GM19043 (cell line): ENCODE results near the gene LSG1.
A peak's percentile ranks its signal among the peaks of the same experiment; 100 is the strongest.

Experiments
- ATAC-seq: cut with Tn5 transposase; IDR thresholded peaks from one replicate; pipeline ENCODE4 v1.9.1; 2021; ENCODE audit warnings: low read depth; ENCODE audit not compliant: unreplicated experiment

LSG1 gene

DNA sequence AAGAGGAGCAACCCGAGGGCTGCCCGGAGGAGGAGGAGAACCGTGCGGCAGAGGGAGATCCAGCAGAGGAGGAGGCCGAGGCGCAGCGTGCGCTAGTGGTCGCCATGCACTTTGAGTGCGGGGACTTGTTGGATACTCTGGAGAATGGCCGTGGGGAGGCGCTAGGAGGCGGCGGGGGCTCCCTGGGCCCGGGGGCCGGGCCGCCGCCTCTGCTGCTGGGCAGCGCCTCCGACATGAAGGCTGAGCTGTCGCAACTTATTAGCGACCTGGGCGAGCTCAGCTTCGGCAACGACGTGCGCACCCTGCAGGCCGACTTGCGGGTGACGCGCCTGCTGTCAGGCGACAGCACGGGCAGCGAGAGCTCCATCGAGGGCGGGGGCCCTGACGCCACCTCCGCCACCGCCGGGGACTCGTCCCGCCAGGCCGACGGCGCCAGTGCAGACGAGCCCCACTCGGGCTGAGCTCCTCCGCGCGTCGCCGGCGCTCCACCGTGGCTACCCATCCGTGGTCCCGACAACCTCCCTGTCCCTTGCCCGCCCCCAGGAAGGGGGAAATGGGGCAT lies 15.7 kb upstream of the LSG1 start:
- ATAC-seq, result no peak

DNA sequence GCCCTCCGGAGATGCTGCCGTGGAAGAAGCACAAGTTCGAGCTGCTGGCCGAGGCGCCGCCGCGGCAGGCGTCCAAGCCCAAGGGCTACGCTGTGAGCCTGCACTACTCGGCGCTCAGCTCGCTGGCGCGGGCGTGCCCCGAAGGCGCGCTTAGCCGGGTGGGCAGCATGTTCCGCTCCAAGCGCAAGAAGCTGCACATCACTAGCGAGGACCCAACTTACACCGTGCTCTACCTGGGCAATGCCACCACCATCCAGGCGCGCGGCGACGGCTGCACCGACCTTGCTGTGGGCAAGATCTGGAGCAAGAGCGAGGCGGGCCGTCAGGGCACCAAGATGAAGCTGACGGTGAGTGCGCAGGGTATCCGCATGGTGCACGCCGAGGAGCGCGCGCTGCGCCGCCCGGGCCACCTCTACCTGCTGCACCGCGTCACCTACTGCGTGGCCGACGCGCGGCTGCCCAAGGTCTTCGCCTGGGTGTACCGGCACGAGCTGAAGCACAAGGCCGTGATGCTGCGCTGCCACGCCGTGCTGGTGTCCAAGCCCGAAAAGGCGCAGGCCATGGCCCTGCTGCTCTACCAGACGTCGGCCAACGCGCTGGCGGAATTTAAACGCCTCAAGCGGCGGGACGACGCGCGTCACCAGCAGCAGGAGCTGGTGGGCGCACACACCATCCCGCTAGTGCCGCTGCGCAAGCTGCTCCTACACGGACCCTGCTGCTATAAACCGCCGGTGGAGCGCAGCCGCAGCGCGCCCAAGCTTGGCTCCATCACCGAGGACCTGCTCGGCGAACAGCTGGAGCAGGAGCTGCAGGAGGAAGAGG lies 15.0 kb upstream of the LSG1 start:
- ATAC-seq, result no peak

DNA sequence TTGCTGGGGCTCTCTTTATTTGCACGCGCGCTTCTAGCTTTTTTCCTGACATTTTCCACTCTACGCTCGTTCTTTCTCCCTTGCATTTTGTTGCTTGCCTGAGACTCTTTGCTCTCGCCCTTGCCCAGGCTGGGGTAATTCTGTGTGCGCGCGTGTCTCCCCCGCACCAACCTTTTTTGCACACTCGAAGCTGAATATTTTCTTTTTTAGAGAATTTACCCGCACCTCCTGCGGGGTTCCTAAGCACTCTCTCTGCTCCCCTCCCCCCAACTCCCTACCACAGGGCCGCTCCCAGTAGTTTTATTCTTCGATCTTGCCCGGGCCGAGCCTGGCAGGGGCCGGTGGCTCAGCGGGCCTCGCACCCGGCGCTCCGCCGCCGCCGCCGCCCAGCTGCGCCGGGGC lies 14.4 kb upstream of the LSG1 start:
- ATAC-seq, result no peak

DNA sequence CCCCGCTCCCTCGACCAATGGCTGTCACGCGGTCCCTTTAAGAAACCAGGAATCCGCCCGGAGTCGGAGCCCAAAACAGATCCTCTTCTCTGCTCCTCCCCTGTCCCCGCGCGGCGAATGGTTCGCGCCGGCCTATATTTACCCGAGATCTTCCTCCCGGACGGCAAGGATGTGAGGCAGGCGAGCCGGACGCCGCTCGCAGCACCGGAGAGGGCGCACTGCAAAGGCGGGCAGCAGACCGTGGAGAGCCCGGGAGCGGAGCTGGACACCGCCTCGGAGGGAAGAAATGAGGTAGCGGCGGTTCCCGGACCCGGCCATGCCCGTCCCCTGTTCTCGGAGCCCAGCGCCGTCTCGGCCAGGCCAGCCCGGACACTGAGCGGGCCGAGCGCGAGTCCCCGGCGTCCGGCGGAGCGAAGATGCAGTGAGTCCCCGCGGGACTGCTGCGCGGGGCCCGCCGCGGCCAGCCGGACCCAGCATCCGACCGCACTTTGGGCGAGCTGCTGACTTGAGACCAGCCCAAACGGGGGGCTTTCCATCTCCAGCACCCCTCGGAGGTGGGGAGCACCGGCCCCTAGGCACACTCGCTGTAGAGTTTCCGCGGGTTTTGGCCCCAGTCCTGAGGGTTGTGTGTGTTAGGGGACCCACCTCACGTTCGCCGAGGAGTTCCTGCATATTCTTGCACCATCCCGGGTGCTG lies 13.9 kb upstream of the LSG1 start, which contains the start of gene FAM43A:
Gene FAM43A, plus strand, starts transcription at position 166 of the 696 bp plus-strand sequence. CDS start 944 bp downstream, outside the sequence.
- no peak for ATAC-seq

DNA sequence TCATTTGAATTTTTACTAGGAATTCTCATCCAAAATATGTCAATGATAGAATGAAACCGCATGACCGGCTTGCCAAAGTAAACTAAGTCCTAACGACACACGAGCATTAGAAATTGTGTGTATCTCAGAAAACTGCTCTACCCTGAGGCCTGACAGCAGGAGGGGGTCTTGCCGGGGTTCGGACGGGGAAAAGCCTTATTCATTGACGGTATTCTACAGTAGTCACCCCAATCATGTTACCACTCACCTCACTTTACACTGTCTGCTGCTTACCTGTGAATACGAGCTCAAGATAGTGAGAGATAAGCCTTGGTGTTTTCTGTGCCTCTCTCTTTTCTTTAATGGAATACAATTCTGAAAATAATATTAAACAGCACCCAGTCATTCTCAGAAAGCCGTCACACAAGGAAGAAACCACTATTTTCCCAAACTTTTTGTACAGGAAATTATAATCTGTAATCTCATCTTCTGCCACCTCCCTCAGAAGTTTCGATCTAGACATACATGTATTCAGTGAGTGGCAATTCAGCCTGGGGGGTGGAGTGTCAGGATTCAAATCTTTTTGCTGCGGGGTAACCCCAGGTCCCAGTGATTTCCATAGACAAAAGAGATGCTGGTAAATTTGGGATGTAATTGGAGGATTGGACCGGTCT lies 13.2 kb upstream of the LSG1 start:
- no peak for ATAC-seq

DNA sequence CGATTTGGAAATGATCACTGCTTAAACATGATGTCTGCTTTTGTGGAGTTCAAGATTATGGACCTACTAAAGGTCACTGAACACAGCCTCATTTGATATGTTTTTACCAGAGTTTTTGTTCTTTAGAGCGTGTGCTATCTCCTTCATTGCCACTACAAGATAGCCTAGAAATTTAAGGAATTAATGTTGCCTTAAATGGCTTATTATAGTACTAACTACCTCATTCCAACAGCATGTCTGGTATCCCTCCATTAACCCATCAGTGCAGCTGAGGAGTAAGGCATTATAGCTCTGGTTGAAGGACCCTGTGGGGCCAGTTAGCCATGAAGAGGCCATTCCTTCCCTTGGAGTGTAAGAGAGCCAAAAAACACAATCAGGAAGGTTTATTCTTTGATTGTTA lies 11.4 kb upstream of the LSG1 start:
- ATAC-seq, result no peak

DNA sequence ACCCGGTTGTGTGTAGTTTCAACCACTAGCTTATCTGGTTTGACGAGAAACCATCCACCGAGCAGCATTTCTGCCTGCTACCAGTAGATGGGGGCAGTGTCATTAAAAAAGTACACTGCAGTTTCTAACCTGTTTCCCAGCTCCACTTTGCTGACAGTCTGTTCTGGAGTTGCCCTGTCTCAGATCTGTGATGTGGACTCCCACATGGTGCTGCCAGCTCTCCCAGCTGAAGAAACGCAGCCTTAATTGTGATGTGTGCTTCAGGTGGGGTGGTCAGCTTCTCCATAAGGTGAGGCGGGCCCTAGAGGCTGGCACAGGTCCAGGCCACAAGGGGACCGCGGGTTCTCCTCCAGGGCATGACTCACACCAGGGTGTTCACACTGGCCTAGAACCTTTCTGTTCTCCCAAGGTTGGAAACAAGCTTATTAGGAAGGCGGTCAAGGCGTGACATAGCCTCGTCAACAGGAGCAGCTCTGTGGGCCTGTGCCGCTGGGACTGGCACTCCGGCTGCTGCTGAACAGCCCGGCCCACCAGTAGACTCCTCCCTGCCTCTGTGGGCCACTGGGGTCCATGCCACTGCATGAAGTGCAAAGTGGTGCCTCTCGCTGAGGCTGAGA lies 10.8 kb upstream of the LSG1 start:
- ATAC-seq, result no peak

DNA sequence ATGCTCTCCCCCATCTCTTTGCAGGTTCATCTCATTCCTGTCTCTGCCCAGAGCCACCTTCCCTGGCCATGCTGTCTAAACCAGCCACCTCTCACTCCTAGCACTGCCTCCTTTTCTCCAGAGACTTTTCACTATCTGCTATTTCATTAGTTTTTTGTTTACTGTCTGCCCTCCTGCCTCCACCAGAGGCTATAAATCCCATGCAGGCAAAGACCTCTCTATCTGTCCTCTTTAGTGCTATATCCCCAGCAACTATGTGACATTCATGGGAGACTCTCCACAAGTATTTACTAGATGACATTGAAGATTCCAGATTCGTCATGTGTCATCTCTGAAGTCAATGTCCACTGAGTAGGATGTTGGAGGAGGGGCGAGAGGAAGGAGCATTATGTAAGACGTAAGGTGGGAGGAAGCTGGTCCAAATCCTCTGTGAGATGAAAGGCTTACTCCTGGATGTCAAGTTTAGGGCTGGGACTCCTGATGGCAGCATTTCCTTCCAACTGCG lies 10.2 kb upstream of the LSG1 start:
- ATAC-seq, result no peak

DNA sequence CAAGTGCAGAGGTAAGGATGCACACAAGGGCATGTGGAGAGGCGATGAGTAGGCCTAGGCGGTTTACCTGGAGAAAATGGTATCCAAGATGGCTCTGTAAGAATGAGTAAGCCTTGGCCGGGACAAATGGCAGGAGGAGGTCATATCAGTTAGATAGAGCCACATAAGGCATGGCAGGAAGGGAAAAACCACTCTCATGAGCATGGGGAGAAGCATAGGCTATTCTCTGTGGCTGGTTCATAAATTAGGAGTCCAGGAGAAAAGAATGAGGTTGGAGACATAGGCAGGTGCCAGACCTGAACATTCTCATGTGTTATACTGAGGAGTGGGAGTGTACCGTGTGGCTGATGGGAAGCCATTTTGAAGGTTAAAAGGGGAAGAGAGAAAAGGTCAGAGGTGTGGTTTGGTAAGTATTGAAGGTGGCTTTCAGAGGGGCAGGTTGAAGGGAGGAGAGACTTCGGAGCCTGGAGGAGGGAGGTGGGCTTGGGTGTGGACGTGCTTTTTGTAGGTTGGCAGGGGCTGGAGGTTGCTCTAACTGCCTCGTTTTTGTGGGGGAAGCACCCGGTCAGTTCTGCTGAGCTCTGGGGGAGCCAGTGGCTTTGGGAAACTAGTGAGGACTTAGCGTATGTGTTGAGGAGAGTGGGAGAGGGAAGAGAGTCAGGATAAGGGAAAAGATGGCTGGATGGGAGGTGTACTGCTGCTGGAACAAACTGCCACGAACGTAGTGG lies 9.1 kb upstream of the LSG1 start:
- ATAC-seq, result no peak

DNA sequence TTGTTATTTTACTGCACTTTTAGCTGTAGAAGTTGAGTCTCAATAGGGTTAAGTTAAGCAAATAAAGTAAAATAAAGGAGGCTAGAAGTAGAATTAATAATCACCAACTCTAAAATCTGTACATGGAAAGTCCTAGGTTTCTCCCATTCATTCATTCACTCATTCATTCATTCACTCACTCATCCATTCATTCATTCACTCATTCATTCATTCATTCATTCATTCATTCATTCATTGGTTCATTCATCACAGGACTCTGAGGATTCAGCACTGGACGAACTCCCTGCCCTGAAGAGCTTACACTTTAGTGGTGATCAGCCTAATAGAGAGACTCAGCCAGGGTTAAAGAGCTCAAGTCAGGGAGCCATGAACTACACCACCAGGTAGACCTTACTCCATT lies 4.5 kb upstream of the LSG1 start:
- ATAC-seq, result no peak

DNA sequence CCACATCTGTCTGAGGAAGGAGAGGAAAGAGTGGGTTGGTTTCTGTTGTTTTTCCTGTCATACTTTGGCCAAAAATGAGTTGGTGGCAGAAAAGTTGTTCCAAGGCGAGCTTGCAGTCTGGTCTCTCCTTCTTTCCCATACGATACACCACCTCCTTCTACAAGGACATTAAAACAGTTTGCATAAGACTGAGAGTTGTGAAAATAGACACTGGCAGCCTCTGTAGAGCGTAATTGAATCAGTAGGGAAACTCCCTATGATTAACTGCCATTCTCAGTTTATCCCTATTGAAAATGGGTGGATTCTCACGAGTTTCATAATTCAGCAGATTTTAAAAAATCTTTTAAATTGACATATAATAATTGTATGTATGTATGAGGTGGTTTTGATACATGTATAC lies 3.7 kb upstream of the LSG1 start:
- ATAC-seq, result no peak

DNA sequence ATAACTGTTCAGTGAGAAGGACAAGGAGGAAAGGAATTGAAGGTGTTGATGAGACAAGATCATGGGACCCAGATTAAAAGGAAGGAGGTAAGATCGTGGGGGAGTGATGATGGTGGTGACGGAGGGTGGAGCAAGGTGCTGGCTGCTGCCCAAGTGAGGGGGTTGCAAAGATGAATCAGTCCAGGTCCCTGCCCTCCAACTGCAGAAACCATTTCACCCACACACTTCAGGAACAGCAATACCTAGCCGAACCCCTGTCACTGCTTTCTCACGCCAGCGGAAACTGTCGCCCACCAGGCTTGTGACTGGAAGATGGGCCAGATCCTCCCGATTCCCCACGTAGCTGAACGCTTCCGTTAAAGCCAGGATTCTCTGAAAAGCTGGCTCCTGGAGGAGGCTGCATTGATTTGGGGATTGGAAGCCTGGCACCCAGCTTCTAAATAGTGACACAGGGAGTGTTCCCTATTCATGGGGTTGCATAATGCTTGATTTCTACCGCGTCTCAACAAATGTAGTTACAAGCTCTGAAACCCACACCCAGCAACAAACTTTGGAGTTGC lies 3.2 kb upstream of the LSG1 start:
- ATAC-seq, result no peak

DNA sequence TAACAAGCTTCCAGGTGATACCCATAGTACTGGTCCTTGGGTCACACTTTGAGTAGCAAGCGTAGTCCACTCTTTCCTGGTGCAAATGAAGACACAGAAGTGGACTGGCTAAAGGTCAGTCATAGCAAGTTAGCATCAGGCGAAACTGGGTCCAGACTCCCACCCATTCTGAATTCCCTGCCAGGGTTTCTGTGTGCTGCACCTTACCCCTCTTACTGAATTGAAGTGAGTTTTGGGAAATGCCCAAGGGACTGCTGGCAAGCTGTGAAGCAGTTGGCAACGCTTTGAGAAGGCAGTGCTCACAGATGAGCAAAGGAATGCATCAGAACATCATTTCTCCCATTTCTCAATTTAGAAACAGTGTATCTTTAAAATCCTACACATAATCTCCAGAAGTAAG lies 1.8 kb upstream of the LSG1 start:
- ATAC-seq, result no peak

DNA sequence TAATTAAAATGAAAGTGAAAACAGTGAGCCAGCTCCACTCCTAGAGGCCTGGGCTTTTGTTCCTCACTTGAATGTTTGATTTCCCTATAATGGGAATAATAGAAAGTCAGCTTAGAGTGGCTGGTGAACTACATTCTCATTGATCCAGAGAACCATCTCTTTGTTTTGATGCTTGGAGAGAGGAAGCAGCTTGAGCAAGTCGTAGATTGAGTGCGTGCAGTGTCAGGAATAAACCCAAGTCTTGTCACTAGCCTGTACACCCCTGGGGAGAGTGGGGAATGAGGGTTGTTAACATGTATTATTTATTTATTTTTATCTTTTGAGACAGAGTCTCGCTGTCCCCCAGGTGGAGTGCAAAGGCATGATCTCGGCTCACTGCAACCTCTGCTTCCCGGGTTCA lies 885 bp upstream of the LSG1 start:
- no peak for ATAC-seq

DNA sequence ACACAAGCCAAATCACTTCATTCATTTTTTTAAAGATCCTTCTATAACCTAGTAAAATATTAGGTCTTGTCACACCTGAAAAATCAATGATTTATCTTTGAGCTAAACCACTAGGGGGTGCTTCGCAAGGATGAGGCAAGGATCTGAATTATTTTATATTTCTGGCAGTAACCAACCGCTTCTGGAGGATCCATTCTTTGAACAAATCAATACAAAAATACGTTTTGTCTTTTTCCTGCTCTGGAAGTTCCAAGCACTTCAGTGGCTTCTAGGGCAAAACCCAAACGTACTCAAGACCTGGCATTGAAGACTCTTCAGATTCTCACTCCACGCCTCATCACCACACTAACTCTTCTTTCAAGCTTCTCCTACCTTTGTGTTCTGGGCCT lies 486 bp downstream of the LSG1 start:
- ATAC-seq, result peak; percentile 9

DNA sequence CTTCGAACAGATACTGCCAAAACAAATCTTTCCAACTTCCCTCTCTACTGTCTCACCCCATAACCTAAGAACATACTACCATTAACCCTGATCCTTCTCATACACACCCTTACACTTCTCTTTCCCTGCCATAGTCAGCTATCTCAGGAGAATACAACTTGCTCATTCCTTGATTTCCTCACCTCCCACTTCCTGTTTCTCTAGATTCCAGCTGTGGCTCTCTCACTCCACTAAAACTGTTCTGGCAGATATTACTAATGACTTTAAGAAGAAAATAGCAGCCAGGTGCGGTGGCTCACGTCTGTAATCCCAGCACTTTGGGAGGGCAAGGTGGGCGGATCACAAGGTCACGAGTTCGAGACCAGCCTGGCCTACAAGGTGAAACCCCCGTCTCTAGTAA lies 4.6 kb downstream of the LSG1 start:
- no peak for ATAC-seq

DNA sequence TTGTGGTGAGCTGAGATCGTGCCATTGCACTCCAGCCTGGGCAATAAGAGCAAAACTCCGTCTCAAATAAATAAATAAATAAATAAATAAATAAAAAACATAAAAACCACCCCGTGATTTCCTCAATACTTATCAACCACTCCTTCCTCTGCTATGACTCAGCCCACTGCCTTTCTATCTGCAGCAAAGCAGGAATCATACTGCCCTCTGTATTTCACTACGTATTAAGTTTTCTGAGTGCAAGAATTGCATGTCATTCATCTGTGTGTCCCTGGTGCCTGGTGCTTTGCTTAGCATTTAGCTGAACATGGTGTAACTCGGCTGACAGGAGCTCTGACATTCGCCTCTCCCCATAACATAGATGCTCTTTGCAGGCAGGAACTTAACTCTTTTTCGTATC lies 7.1 kb downstream of the LSG1 start:
- ATAC-seq, result no peak

DNA sequence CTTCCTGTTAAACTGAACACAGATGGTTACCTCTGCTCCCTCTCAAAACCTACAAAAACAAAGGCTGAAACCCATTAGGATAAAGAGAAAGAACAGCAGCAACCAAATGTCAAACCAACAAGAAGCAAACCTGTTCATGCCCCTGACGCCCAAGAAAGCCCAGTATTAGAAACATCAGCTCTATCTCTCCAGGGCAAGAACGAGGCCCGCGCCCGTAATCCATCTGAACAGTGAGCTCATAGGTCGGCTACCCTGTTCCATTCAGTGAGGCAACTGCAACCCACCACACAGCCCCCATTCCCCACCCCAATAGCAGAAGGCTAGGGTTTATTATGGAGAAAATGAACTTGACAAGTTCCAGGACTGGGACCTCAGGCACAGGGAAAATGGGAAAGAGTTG lies 10.0 kb downstream of the LSG1 start:
- ATAC-seq, result no peak

DNA sequence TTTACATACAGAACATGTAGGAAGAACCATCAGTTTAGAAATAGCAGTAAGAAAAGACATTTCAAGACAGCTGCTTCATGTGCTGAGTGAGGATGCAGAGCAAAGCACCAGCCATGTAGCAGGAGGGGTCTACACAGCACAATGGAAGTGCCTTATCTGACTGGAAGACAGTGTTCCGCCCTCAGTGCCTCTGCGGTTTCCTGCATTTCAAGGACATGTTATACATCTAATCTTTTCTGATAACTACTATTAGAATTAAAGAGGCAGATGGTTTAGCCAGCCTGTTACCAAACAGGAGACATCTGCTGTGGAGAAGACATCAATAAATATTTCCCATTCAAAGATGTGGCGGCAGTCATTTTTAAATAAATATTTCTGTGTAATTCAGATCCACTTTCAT lies 10.6 kb downstream of the LSG1 start:
- ATAC-seq, result no peak

DNA sequence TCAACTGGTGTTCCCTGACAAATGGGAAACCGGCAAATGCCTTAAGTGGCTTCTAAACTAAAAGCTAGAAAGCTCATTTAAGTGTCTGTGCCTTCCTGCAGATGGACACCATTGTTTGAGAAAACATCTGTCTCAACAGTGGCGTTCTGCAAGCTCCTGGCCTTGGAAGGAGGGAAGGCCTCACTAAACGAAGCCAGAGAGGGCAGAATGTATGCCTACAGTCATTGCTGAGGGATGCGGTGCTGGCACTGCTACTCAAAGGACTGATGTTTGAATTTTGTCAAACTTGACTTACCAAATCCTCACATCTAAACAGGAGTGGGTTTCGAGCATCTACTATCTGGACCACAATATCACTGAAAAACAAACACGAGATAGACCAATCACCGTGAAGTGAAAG lies 12.2 kb downstream of the LSG1 start:
- no peak for ATAC-seq
